ENCODE measurements around the gene TTC27. TPM values are rescaled to one million over a fixed set of nuclear protein-coding genes. Genes with fewer than 3 reads are reported as not detected.

Gene TTC27
- total and polyA plus RNA-seq, 10 of the 15 experiments (the other 5 are each of a cell fraction or from before 2014, with no cell fraction given) = 20.4 to 34.9 (median 26.0) TPM

DNA sequence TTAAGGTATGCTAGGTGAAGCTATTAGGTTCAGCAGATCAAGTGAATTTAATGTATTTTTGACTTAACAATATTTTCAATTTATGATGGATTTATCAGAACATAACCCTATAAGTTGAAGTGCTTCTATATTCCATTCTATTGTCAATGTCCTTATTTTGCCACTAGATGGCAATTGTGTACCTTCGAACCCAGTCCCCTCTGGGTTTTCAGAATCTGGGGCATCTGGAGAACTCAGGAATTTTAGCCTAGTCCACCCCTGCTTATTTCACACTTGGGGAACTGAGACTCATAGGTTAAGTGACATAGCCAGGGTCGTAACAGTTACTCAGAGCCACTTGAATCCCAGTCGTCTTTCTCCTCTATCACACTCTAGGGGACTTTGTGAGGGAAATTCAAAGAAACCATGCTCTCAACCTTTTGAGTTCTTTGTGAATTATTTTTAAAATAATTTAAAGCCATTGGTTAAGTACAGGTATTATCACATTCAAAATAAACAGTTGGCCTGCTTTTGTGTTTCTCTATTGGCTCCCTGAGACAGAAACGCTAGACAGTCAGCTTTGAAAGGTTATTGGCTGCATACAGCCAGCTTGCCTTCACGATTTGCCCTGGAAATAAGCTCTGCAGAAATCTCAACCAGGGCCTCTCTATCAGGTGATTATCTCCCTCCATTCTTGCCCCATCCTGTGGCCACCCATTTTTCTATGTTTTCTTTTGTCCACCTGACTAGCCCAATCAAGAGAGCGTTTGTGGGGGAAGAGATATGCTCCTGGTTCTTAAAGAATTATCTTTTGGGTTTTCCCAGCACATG lies 145.0 kb downstream of the TTC27 start:
- no peak overlapping the region for H3K27ac ChIP-seq (ENCODE audit: control insufficient read depth, insufficient read depth)
- ATAC-seq (peak; percentile 71), DNase-seq (ENCODE audit: low read depth, low spot score) (no peak), FAIRE-seq (peak; percentile 73)
- H3K9ac ChIP-seq (ENCODE audit: control insufficient read depth, insufficient read depth, low read length) = no peak overlapping the region
- CTCF ChIA-PET = interaction anchor here (0.6 to 2.1 kb wide), 11 partner anchors 8 to 813 kb away, joined by 3 to 9 read pairs (median 3); no protein-coding TSS in a partner anchor
- no TSS peak for BruUV-seq (replicated peaks)
- H3K79me2 ChIP-seq (ENCODE audit: control insufficient read depth, insufficient read depth, low read length) = no peaks in the 10 kb centered on the region
- intact Hi-C loops (cut with micrococcal nuclease; ENCODE audit: unreplicated experiment) = loop anchor here (1.0 to 2.0 kb wide), 4 partner anchors 173 to 810 kb away; partner anchors contain the start of gene LTBP1
- TF ChIP-seq IKZF2 (IDR thresholded peaks at IDR 0.05) (no peak), EP300 (IDR thresholded peaks at IDR 0.05; ENCODE audit: borderline replicate concordance in 1 of 2, control insufficient read depth in 1 of 2, low read depth in 2 of 2, low read length in 2 of 2) (no peak), POLR2A (IDR thresholded peaks at IDR 0.05; ENCODE audit: low read depth, low read length) (no peak), ZBED1 (IDR thresholded peaks at IDR 0.05; ENCODE audit: borderline replicate concordance) (no peak), HDGF (IDR thresholded peaks at IDR 0.05) (no peak), CEBPB (IDR thresholded peaks at IDR 0.05; ENCODE audit: borderline replicate concordance in 1 of 2, low read depth in 2 of 2, low read length in 2 of 2) (no peak), MTA3 (IDR thresholded peaks at IDR 0.05; ENCODE audit: borderline replicate concordance, low read length) (no peak), RAD51 (IDR thresholded peaks at IDR 0.05) (no peak), SMC3 (IDR thresholded peaks at IDR 0.05; ENCODE audit: borderline replicate concordance, low read length) (peak; percentile 70), JUNB (IDR thresholded peaks at IDR 0.05) (no peak), RAD21 (IDR thresholded peaks at IDR 0.05; ENCODE audit: insufficient read depth, low read depth, low read length) (peak; percentile 92), POU2F2 (IDR thresholded peaks at IDR 0.05; ENCODE audit: borderline replicate concordance, low read depth, low read length) (no peak)
- TF ChIP-seq, protein P1, sequence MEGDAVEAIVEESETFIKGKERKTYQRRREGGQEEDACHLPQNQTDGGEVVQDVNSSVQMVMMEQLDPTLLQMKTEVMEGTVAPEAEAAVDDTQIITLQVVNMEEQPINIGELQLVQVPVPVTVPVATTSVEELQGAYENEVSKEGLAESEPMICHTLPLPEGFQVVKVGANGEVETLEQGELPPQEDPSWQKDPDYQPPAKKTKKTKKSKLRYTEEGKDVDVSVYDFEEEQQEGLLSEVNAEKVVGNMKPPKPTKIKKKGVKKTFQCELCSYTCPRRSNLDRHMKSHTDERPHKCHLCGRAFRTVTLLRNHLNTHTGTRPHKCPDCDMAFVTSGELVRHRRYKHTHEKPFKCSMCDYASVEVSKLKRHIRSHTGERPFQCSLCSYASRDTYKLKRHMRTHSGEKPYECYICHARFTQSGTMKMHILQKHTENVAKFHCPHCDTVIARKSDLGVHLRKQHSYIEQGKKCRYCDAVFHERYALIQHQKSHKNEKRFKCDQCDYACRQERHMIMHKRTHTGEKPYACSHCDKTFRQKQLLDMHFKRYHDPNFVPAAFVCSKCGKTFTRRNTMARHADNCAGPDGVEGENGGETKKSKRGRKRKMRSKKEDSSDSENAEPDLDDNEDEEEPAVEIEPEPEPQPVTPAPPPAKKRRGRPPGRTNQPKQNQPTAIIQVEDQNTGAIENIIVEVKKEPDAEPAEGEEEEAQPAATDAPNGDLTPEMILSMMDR (IDR thresholded peaks at IDR 0.05 in 2 of 3, conservative IDR thresholded peaks at IDR 0.05 in 1 of 3; ENCODE audit: control insufficient read depth in 2 of 3, extremely low read depth in 1 of 3, insufficient read depth in 1 of 3, low read depth in 3 of 3, low read length in 3 of 3) = peak; percentile 36 to 68 (median 55); a peak in 5 of 6 replicates
- TF ChIP-seq, protein P2, sequence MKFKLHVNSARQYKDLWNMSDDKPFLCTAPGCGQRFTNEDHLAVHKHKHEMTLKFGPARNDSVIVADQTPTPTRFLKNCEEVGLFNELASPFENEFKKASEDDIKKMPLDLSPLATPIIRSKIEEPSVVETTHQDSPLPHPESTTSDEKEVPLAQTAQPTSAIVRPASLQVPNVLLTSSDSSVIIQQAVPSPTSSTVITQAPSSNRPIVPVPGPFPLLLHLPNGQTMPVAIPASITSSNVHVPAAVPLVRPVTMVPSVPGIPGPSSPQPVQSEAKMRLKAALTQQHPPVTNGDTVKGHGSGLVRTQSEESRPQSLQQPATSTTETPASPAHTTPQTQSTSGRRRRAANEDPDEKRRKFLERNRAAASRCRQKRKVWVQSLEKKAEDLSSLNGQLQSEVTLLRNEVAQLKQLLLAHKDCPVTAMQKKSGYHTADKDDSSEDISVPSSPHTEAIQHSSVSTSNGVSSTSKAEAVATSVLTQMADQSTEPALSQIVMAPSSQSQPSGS (IDR thresholded peaks at IDR 0.05; ENCODE audit: low read length) = no peak
- TF ChIP-seq, protein P3, sequence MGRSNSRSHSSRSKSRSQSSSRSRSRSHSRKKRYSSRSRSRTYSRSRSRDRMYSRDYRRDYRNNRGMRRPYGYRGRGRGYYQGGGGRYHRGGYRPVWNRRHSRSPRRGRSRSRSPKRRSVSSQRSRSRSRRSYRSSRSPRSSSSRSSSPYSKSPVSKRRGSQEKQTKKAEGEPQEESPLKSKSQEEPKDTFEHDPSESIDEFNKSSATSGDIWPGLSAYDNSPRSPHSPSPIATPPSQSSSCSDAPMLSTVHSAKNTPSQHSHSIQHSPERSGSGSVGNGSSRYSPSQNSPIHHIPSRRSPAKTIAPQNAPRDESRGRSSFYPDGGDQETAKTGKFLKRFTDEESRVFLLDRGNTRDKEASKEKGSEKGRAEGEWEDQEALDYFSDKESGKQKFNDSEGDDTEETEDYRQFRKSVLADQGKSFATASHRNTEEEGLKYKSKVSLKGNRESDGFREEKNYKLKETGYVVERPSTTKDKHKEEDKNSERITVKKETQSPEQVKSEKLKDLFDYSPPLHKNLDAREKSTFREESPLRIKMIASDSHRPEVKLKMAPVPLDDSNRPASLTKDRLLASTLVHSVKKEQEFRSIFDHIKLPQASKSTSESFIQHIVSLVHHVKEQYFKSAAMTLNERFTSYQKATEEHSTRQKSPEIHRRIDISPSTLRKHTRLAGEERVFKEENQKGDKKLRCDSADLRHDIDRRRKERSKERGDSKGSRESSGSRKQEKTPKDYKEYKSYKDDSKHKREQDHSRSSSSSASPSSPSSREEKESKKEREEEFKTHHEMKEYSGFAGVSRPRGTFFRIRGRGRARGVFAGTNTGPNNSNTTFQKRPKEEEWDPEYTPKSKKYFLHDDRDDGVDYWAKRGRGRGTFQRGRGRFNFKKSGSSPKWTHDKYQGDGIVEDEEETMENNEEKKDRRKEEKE (IDR thresholded peaks at IDR 0.05) = no peak
- TF ChIP-seq, protein P4, sequence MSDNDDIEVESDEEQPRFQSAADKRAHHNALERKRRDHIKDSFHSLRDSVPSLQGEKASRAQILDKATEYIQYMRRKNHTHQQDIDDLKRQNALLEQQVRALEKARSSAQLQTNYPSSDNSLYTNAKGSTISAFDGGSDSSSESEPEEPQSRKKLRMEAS (IDR thresholded peaks at IDR 0.05; ENCODE audit: low read depth, low read length) = no peak
- no peaks in the 10 kb centered on the region for H3K27me3 ChIP-seq (replicated peaks in 1 of 2; ENCODE audit: control insufficient read depth in 2 of 2, insufficient read depth in 2 of 2, low read length in 1 of 2)
- no peaks in the 10 kb centered on the region for H3K36me3 ChIP-seq (ENCODE audit: control insufficient read depth in 2 of 2, insufficient read depth in 2 of 2, low read length in 1 of 2)
- 69% methylated on average over 6 of the region's 6 CpGs for WGBS (ENCODE audit: insufficient coverage, insufficient replicate concordance, low lambda C conversion rate, missing lambda C conversion rate)
- H3K4me2 ChIP-seq (ENCODE audit: control insufficient read depth, insufficient read depth) = no peak overlapping the region
- SMC1A ChIA-PET (ENCODE audit: uncharacterized antibody, unreplicated experiment) = interaction anchor here (0.8 to 1.5 kb wide), 3 partner anchors 23 to 810 kb away, joined by 3 to 9 read pairs (median 4); no protein-coding TSS in a partner anchor
- POLR2A ChIA-PET = interaction anchor here (0.6 kb wide), 1 partner anchor 252 kb away, joined by 3 read pairs; no protein-coding TSS in a partner anchor
- no peaks in the 10 kb centered on the region for H3K9me3 ChIP-seq (replicated peaks; ENCODE audit: control insufficient read depth, insufficient read depth, low read length)
- no peaks in the 10 kb centered on the region for H4K20me1 ChIP-seq (ENCODE audit: control insufficient read depth, insufficient read depth)
- H3K4me1 ChIP-seq (ENCODE audit: control insufficient read depth, insufficient read depth, low read length) = no peaks in the 10 kb centered on the region
- H2AFZ ChIP-seq (ENCODE audit: control insufficient read depth, low read depth, low read length) = no peak overlapping the region
- RAD21 ChIA-PET (ENCODE audit: unreplicated experiment) = interaction anchor here (1.2 to 2.1 kb wide), 2 partner anchors 600 to 810 kb away, joined by 4 to 6 read pairs; no protein-coding TSS in a partner anchor
- in situ Hi-C loops (cut with MboI) = loop anchor here (5.0 to 25.0 kb wide), 3 partner anchors 172 to 814 kb away; partner anchors contain the start of genes FAM98A and LTBP1
- H3K4me3 ChIP-seq = no peak overlapping the region
